HG02970 (cell line): Measurements from ENCODE around the gene UBR1.
"Not testable (repeated sequence)": the region's sequence is repeated elsewhere in the genome, so short reads cannot be mapped to it uniquely, and the experiment has no call there.

Source experiments
- ATAC-seq: cut with Tn5 transposase; IDR thresholded peaks from one replicate; pipeline ENCODE4 v1.9.1; 2021; ENCODE audit warnings: mild to moderate bottlenecking, moderate library complexity, moderate number of reproducible peaks; ENCODE audit not compliant: unreplicated experiment, low FRiP score

Gene UBR1

DNA sequence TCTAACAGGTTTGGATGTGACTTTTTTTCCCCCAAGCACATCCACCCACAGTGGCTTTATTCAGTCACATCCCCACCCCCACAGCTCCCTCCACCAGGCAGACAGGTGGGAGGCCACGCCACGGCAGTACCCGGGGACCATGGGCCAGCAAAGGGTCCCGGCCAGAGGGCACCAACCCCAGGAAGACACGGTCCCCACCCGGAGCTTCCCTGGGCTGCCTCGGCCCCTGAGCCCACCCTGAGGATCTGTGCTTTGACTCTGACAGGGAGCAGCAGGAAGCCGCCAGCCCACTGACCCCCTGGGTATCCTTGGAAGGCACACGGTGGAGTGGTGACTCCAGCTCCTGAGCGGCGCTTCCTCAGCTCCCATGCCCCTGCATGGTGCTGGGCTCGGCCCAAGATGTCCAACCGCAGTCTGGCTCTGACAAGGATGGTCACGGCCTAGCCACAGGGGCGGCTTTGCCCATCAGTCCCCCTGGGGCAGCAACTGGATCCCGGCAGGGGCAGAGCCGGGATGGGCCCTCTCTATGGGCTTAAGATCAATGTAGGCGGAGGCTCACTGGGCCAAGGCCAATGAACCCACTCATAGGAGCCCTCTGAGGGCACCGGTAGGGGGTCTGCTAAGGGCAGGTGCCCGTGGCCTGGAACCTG lies 119.0 kb downstream of the UBR1 start:
- ATAC-seq: no peak

DNA sequence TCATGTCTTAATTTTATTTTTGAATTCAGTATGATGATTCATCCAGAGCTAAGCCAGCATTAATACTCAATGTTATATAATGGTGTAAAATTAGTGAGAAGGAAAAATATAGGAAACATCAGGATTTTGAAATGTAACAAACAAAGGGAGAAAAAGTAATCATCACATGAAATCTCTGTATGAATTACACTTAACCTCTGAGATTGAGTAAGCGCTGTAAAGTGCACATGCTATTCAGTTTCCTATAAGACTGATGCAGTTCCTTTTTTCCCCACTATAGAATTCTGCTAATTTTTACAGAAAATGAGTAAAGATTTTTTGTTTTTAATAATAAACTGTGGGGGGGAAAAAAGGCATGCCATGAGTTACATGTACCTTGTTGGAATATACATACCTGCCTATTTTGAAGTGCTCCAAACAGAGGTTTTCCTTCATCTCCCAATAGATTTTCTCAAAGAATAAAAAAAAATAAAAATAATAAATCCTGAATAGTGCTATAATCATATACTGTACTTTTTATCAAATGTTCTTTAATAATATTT lies 121.3 kb downstream of the UBR1 start:
- ATAC-seq: no peak

DNA sequence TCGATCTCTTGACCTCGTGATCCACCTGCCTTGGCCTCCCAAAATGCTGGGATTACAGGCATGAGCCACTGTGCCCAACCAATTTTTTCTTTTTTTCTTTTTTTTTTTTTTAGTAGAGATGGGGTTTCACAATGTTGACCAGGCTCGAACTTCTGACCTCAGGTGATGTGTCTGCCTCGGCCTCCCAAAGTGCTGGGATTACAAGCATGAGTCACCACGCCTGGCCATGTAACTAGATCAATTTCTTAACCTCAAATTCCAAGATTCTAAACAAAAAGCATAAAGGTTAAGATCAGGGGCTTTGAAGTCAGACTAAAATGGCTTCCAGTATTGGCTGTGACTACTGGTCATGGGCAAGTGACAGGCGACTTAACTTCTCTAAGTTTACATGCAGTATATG lies 126.7 kb downstream of the UBR1 start:
- not testable (repeated sequence) for ATAC-seq

DNA sequence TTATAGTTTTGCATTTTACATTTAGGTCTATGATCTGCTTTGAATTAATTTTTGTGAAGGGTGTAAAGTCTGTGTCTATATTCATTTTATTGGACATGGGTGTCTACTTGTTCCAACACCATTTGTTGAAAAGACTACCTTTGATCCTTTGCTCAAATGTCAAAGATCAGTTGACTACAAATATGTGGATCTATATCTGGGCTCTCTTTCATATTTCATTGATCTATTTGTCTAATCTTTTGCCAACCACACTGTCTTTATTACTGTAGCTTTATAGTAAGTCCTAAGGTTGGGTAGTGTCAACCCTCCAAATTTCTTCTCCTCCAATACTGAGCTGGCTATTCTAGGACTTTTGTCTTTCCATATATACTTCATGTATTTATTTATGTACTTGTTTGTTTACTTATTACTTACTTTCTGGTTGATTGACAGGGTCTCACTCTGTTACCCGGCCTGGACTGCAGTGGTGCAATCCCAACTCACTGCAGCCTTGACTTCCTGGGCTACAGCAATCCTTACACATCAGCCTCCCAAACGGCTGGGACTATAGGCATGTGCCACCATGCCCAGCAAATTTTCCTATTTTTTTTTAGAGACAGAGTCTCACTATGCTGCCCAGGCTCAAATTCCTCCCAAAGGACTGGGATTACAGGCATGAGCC lies 131.5 kb downstream of the UBR1 start:
- ATAC-seq: no peak

DNA sequence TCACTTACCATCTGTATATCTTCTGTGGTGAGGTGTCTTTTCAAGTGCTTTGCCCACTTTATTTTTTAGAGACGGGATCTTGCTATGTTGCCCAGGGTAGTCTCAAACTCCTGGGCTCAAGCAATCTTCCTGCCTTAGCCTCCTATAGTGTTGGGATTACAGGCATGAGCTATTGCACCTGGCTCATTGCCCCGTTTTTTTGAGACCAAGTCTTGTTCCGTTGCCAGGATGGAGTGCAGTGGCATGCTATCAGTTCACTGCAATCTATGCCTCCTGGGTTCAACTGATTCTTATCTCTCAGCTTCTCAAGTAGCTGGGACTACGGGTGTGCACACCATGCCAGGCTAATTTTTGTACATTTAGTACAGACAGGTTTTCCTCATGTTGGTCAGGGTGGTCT lies 132.7 kb downstream of the UBR1 start:
- ATAC-seq: no peak

DNA sequence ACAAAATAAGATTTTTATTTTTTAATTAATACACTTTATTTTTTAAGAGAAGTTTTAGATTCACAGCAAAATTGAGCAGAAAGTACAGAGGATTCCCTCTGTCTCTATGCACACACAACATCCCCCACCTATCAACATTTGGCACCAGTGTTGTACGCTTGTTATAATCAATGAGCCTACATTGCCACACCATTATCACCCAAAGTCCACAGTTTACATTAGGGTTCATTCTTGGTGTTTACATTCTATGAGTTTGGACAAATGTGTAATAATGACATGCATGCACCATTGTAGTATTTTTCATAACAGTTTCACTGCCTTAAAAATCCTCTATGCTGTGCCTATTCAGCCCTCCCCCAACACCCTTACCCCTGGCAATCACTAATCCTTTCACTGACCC lies 134.0 kb downstream of the UBR1 start:
- no peak for ATAC-seq

DNA sequence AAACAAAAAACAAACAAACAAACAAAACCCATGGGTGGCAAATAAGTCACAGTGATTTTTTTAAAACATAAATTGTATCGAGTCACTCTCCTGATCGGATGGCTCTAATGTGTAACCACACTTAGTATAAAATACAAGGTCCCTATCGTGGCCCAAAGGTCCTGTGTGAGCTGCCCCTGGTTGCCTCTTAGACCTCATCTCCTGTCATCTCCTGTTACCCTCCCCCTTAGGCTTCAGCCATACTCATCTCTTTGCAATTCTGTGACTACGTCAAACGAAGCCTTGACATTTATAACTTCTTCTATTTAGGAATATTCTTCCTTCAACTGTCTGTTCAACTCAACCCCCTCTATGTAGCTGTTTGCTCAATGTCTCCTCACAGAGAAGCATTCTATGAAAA lies 141.4 kb downstream of the UBR1 start:
- ATAC-seq: no peak

DNA sequence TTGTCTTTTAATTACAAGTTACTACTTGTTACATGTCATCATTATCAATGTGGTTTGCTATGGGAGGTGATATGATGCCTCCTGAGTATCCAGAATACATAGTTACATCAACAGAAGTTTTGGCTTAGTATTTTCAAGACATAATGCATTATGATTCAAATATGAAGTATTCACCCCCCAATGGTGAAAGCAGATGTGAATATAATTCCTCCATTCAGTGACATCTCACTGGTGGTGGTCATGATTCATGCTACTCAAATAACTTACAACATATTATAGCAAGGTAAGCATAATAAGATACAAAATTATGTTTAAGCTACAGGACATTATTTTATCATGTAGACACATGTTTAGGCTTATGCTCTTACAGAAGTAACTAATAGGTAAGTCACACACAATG lies 150.3 kb downstream of the UBR1 start:
- ATAC-seq: no peak

DNA sequence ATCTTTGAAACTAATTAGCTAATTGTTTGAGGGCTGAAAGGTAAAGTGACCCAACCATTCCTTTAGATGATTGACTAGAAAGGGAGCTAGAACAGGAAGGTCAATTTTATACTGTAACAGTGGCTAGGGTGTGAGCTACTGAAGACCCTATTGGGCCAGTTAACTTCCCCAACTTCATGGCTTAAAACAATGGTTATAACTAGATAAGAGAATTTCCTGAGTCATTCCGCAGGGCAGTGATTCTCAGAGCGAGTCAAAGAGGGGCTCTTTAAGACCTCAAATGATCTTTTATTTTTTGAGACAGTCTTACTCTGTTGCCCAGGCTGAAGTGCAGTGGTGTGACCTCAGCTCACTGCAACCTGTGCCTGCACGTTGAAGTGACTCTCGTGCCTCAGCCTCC lies 151.5 kb downstream of the UBR1 start:
- no peak for ATAC-seq

DNA sequence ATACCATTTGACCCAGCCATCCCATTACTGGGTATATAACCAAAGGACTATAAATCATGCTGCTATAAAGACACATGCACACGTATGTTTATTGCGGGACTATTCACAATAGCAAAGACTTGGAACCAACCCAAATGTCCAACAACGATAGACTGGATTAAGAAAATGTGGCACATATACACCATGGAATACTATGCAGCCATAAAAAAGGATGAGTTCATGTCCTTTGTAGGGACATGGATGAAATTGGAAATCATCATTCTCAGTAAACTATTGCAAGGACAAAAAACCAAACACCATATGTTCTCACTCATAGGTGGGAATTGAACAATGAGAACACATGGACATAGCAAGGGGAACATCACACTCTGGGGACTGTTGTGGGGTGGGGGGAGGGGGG lies 156.9 kb downstream of the UBR1 start:
- ATAC-seq: not testable (repeated sequence)

DNA sequence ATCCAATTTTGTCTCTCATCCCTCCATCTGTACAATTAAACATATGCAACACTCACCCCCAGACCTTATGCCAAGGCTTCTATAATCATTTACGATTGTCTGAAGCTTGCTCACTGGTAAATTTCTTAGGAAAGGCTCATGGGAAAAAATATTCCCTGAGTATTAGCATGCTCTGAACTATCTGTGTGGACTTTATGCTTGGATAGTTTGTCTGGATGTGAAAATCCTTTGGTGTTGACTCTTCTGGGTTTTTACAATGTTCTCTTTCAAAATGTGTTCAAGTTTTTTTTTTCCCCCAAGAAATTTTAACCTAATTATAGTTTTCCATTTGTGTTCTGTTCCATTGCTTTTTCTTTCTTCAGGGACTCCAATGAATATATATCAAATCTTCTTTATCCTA lies 165.3 kb downstream of the UBR1 start:
- no peak for ATAC-seq

DNA sequence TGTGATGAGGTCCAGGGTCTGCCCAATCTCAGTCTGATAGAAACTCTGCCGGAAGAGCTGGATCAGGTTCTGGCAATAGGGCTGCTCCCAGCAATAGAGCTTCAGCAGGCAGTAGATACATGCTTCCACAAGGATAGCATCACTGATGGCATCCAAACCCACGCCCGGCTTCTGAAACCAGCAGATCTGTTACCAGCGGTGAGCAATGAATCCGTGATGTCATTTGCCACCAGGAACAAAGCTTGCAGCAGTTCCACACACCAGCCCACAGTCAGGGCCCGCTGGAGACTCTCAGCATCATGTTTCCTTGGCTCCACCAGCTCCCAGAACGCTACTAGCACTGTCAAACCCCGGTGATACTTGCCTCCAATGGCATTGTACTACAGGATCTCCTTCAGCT lies 166.0 kb downstream of the UBR1 start:
- ATAC-seq: no peak

DNA sequence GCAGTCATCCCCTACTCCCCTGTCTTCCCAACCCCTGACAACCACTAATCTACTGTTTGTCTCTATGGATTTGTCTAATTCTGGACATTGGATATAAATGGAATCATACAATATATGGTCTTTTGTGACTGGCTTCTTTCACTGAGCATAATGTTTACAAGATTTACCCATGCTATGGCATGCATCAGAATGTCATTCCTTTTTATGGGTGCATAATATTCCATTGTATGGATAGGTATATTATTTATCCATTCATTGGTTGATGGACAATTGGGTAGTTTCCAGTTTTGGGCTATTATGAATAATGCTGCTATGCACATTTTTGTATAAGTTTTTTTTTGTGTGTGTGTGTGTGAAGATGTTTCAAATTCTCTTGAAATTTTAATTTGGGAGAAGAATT lies 168.7 kb downstream of the UBR1 start:
- no peak for ATAC-seq

DNA sequence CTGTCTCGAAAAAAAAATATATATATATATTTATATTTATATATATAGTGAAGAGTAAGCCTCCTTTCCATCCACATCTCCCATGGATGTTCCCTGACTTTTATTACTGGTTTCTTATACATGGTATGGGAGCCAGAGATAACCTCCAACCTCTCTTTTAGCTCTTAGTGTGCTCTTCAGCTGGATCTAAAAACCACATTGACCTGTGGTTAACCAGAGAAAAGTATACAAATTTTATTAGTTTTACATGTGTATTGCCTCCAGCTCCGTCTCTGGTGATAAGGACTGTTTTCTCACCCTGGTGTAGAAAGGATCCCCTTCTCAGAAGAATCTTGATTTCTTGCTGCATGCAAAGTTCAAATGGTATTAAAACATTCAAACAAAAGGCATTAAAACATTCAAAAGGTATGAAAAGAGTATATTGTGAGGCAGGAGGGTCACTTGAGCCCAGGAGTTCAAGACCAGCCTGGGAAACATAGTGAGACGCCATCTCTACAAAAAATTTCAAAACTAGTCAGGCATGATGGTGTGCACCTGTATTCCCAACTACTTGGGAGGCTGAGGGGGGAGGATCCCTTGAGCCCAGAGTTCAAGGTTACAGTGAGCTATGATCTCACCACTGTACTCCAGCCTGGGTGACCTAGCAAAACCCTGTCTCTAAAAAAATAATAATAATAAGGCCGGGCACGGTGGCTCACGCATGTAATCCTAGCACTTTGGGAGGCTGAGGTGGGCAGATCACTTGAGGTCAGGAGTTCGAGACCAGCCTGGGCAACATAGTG lies 171.8 kb downstream of the UBR1 start:
- no peak for ATAC-seq

DNA sequence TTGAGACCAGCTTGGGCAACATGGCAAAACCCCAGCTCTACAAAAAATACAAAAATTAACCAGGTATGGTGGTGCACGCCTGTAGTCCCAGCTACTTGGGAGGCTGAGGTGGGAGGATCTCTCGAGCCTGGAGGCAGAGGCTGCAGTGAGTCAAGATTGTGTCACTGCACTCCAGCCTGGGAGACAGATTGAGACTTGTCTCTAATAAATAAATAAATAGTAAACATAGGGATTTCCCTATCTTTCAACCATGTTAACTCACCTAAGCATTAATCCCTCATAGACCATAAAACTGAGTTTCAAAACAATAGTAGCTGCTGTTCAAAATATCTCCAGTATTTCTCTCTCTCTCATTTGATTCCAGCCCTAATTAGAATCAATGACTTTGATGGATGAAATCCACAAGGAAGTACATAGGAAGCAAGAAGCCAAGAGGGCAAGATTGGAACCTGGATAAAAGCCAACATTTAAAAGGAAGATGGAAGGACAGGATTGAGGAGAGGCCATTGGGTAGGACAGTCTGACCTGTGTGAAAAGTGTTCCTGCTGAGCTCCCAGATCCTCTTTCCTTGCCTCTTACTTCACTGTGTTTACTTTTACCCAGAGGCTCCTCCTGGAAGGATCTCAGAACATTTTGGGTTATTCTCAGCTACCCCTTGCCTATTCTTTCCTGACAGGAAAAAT lies 172.9 kb downstream of the UBR1 start:
- no peak for ATAC-seq

DNA sequence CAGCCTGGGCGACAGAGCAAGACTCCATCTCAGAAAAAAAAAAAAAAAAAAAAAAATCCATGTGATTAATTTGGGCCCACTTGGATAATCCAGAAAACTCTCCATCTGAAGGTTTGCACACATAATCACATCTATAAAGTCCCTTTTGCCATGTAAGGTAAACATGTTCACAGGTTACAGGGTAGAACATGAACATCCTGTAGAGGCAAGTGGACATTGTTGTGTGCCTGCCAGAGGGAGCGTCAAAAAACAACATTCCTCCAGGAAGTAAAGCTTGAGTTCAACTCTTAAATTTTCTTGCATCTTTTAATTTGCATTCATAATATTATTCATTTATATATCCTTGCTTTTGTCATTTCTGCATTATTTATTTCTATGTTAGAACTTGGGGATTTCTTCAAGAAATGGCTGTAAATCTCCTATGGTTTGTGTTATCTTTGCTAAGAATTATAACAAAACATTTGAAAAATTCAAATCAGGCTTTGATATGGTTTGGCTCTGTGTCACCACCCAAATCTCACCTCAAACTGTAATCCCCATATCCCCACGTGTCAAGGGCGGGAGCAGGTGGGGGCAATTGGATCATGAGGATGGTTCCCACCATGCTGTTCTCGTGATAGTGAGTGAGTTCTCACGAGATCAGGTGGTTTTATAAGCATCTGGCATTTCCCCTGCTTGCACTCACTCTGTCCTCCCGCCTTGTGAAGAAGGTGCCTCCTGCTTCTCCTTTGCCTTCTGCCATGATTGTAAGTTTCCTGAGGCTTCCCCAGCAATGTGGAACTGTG lies 173.9 kb downstream of the UBR1 start:
- no peak for ATAC-seq

DNA sequence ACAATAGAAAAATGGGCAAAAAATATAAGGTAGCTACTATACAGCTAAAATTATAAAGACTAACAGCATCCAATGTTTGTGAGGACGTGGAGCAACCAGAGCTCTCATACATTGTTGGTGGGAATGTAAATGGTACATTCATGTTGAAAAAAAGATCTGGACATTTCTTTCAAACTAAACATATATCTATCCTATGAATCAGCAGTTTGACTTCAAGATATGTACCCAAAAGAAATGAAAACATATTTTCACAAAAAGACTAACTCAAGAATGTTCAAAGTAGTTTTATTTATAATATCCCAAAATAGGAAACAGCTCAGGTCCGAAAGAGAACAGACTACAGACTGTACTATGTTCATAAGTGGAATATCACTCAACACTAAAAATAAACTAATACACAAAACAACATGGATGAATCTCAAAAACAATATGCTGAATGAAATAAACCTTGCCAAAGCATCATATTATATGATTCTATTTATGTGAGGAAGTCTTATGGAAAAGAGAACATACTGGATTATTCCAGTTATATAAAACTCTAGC lies 176.5 kb downstream of the UBR1 start:
- ATAC-seq: no peak

DNA sequence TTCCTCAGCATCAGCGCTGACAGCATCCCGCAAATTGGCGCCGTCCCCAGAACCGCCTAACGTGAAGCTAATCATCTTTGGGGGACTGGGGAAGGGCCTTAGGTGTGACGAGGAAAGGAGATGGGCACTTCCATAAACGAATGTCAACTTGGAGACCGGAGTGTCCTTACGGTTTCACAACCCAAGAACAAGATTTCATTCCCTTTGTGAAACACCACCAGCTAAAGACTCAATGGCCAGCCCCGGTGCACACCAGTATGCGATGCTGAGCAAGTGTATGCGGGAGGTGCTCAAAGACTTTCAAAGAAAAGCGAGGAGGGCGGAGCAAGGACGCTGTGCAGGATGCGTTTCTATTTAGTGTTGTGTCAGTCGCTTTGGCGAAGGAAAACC lies 184.5 kb downstream of the UBR1 start:
- ATAC-seq: peak; percentile 5

DNA sequence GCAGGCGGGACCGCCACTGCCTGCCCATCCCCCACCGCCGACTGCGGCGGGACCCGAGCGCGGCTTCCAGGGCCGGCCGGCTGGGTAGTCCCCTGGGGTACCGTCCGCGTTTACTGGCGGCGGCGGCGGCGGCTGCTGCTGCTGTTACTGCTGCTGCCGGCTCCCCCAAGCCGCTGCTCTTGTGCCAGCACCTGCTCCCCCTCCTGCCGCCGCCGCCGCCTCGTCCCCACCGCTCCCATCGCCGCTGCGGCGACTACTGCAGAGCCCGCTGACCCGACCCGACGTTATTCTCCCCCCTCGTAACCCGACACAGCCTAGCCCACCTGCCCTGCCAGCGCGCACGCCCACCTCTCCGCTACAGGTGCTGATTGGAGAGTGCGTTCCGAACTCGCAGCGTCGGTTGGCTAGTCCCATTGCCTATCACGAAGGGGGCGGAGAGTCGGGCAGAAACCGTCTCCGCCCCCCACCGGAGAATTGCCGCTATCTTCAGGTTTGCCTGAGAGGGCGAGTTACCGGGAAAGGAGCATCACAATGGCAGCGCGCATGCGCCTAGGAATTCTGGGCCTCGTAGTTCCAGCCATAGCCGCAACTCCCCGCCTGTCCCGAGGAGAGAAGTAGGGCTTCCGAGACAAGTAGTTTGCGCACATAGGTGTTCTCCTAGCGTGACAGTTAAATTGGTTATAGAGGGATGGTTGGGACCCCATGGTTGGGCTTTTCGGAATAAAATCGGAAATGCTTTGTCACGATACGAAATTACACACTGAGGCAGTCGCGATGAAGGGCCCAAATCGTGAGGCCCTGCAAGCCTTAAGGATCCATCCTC lies 185.1 kb downstream of the UBR1 start, which contains the start of gene TTBK2:
TSS of gene TTBK2 (minus strand) at position 260 of the 823 bp plus-strand sequence. CDS start 42,161 bp downstream, outside the sequence.
- peak; percentile 89 for ATAC-seq
